Ectodermal cell (in vitro differentiated cells): ENCODE data around the gene MYLK4.

Experiments used
- H3K27ac ChIP-seq: 2 replicates; pipeline ENCODE4 v1.7.0; 2013; ENCODE audit warnings: mild to moderate bottlenecking, low read depth, low read length; ENCODE audit not compliant: insufficient read depth, poor library complexity, severe bottlenecking
- H3K27me3 ChIP-seq: 2 replicates; pipeline ENCODE4 v1.7.0; 2013; ENCODE audit warnings: mild to moderate bottlenecking, low read length; ENCODE audit not compliant: insufficient read depth, control insufficient read depth, poor library complexity, severe bottlenecking
- H3K36me3 ChIP-seq: one replicate; pipeline ENCODE4 v1.7.0; 2013; ENCODE audit warnings: low read length; ENCODE audit not compliant: control insufficient read depth, insufficient read depth
- H3K4me1 ChIP-seq: one replicate; pipeline ENCODE4 v1.7.0; 2013; ENCODE audit warnings: low read length; ENCODE audit not compliant: control insufficient read depth, insufficient read depth
- H3K4me3 ChIP-seq: 2 replicates; pipeline ENCODE4 v1.7.0; 2013; ENCODE audit warnings: low read depth, low read length, control low read depth; ENCODE audit not compliant: insufficient read depth
- H3K9me3 ChIP-seq: 2 replicates; pipeline ENCODE4 v1.7.0; 2013; ENCODE audit warnings: mild to moderate bottlenecking, low read length, moderate library complexity; ENCODE audit not compliant: control insufficient read depth
- WGBS, 2 experiments: methylation state at CpG; one replicate each; pipeline ENCODE4 v1.1.7; 2013; ENCODE audit warnings: missing lambda C conversion rate in 2 of 2; 5-methylcytosine and 5-hydroxymethylcytosine counted together

The MYLK4 gene

GRCh38 chr6:2639167-2639566 lies 111.6 kb downstream of the MYLK4 start:
- H3K4me1 ChIP-seq = peaks cover 4% of the 10 kb centered on the region
- no peaks in the 10 kb centered on the region for H3K36me3 ChIP-seq
- no peaks in the 10 kb centered on the region for H3K9me3 ChIP-seq
- 89 to 92% methylated on average over 13 of the region's 13 CpGs for WGBS, 2 experiments
- H3K27me3 ChIP-seq = peaks cover 7% of the 10 kb centered on the region
- H3K4me3 ChIP-seq = no peak overlapping the region
- no peak overlapping the region for H3K27ac ChIP-seq

DNA sequence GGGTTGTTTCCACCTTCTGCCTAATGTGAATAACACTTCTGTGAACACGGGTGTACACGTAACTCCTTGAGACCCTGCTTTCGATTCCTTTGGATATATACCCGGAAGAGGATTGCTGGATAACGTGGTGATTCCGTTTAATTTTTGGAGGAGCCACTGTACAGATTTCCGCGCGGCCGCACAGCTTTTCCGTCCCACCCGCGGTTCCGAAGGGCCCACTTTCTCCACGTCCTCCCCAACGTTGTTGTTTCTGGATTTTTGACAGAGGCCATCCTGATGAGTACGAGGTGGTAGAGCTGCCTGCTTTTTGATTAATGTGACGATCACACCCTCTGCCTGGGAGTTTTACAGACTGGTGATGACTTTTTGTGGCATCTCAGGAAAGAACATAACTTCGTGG lies 114.0 kb downstream of the MYLK4 start:
- 93 to 95% methylated on average over 19 of the region's 19 CpGs for WGBS, 2 experiments
- Histone ChIP-seq H3K4me3 (no peak overlapping the region), H3K27ac (no peak overlapping the region), H3K36me3 (no peaks in the 10 kb centered on the region), H3K27me3 (peaks cover 13% of the 10 kb centered on the region), H3K9me3 (no peaks in the 10 kb centered on the region), H3K4me1 (peaks cover 9% of the 10 kb centered on the region)

DNA sequence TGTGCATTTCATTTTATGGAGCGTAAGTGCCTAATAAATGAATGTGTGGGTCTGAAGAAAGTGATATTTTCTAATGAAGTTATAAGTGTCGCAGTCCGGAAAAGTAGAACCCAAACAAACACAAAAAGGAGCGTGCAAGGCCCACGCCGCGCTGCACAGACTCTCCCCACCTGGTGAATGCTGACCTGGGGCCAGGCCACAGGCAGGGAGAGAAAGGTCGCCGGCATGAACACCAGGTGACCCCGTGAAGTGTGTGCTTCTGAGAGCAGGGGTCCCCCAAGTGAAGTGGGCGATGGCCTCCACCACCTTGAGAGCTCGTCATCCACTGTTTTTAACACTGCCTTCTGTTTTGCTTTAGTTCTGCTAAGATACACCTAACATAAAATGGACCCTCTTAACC lies 114.8 kb downstream of the MYLK4 start:
- H3K4me3 ChIP-seq = no peak overlapping the region
- peaks cover 13% of the 10 kb centered on the region for H3K27me3 ChIP-seq
- WGBS, 2 experiments = 91 to 93% methylated on average over 12 of the region's 12 CpGs
- peaks cover 9% of the 10 kb centered on the region for H3K4me1 ChIP-seq
- H3K9me3 ChIP-seq = no peaks in the 10 kb centered on the region
- no peaks in the 10 kb centered on the region for H3K36me3 ChIP-seq
- H3K27ac ChIP-seq = no peak overlapping the region

DNA sequence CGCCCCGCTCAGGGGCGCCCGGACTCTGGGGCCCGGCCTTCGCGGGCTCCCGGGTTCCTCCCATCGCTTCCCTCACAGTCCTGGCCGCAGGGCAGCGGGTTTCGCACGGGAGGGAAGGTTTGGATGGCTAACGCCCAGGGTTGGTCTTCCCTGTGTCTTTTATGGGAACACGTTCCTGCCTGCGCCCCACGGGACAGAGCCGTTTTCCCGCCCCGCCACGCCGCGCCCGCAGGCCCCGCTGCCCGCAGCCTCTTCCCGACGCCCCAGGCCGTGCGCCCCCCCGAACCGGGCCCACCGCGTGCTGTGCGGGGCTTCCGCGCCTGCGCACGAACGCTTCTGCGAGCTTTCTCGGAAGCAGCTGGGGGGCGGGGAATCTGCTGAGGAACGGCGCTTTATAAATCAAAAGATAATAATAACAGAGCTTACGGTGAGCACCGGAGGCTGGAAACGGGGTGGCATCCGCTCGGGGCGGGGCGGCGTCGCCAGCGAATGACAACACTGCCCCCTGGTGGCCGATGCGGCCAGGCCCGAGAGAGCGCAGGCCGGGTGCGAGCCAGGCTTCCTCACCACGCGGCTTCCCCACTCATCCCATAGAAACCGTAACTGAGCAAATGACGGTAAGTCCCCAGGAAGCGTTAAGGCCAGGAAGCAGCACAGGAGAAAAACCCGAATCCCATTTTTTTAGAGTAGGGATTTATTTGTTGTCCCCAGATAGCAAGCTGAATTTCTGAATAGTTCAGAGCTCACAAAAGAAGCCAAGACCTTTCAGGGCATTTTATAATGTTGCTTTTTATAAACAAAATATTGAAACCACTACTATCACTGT lies 116.4 kb downstream of the MYLK4 start:
- WGBS, 2 experiments = 4 to 6% methylated on average over 67 of the region's 67 CpGs
- no peaks in the 10 kb centered on the region for H3K36me3 ChIP-seq
- peaks cover 4% of the 10 kb centered on the region for H3K4me1 ChIP-seq
- peaks cover 13% of the 10 kb centered on the region for H3K27me3 ChIP-seq
- H3K27ac ChIP-seq = no peak overlapping the region
- peak overlapping the region; percentile 41 for H3K4me3 ChIP-seq
- no peaks in the 10 kb centered on the region for H3K9me3 ChIP-seq

DNA sequence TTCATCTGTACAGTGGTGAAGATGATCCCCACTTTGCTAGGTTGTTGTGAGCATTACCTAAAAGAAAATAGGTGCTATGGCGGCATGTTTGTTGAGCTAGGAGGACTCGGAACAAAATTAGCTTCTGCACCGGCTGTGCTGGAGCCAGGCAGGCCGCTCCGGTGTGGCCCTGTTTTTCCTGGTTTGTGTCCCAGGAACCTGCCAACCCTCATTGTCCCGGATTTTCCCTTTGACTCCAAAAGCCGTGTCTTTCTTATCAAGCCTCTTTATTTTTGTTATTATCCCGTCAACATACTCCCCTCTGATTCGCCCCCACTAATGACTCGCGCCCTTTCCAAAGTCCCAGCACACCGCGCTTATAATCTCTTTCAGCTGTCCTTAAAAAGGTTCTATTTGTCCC lies 117.0 kb downstream of the MYLK4 start:
- peaks cover 4% of the 10 kb centered on the region for H3K4me1 ChIP-seq
- 81 to 87% methylated on average over 13 of the region's 13 CpGs for WGBS, 2 experiments
- no peaks in the 10 kb centered on the region for H3K9me3 ChIP-seq
- no peak overlapping the region for H3K27ac ChIP-seq
- H3K36me3 ChIP-seq = no peaks in the 10 kb centered on the region
- peak overlapping the region; percentile 41 for H3K4me3 ChIP-seq
- peaks cover 13% of the 10 kb centered on the region for H3K27me3 ChIP-seq

DNA sequence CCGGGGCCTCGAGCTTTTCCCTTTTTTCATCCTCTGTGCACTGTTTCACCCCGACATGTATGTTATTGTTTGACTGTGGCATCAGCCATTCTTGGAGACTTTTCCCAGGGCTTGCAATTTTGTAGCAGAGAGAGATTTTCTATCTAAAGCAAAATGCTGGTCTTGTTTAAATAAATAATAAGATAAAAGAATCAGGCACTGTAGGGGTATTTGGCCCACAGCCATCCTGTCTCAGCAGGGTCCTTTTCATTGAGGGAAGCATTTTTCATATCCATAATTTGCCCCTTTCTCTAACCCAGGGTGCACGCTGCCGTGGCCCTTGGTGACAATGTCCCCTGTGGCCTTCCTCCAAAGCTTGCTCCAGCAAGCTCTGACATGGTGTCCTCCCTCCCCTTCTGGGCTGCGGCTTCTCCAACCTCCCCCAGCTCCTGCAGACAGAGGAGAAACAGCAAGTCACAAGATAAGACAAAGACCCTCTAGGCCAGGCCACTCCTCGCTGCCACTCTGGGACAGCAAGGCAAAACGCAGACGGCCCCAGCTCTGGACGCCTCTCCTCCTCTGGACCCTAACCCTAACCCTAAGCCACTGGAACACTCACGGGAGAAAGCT lies 117.6 kb downstream of the MYLK4 start:
- H3K27ac ChIP-seq = no peak overlapping the region
- no peak overlapping the region for H3K4me3 ChIP-seq
- H3K9me3 ChIP-seq = no peaks in the 10 kb centered on the region
- H3K36me3 ChIP-seq = no peaks in the 10 kb centered on the region
- peaks cover 13% of the 10 kb centered on the region for H3K27me3 ChIP-seq
- H3K4me1 ChIP-seq = peaks cover 4% of the 10 kb centered on the region
- WGBS, 2 experiments = 89 to 91% methylated on average over 11 of the region's 11 CpGs

DNA sequence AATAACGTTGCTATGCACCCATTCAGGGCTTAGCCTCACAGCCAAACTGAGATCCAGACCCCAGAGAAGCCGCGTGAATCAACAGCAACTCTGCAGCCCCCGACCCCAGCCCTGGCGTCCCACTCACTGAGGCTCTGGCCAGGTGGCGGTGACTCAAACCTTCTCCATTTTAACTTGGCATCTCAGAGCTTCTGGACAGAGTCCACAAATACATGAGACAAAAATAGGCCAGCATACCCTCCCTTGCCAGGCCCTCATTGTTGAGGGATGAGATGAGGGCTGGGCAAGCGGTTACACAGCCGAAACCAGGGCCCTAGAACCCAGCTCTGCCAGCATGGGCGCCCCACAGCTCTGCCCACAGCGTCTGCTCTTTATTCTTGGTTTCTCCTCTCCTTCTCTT lies 118.4 kb downstream of the MYLK4 start:
- Histone ChIP-seq H3K27ac (no peak overlapping the region), H3K9me3 (no peaks in the 10 kb centered on the region), H3K4me3 (no peak overlapping the region), H3K27me3 (peaks cover 13% of the 10 kb centered on the region), H3K36me3 (no peaks in the 10 kb centered on the region), H3K4me1 (peaks cover 4% of the 10 kb centered on the region)
- 93 to 95% methylated on average over 10 of the region's 10 CpGs for WGBS, 2 experiments

DNA sequence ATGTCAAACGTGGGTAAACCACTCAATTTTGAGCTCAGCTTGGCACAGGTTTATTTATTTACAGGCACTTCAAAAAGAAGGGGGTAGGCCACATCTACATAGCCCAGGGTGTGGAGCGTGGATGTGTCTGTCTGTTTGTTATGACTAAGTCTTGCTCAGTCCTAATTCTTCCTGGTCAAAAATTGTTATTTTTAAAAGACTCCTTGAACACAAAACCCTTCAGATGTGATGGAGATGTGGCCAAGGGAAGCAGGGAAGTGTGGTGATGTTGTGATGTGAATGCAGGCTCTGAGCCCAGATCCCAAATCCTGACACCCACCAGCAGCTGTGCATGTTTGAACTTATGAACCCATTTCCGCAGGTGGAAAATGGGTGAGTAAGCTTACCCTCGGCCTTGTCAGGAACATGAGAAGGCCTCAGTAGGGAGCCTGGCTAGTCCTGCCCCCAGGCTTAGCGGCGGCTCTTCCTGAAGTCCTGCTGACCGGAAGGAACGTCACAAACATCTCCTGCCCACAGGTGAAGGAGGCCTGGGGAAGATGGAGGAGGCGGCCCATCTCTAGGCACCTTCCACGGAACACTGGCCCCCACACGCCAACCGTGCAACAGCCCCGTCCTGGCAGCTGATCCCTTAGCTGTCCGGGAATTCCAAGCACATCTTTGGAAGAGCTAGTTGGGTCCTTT lies 119.7 kb downstream of the MYLK4 start:
- Histone ChIP-seq H3K4me1 (peaks cover 4% of the 10 kb centered on the region), H3K27me3 (peaks cover 13% of the 10 kb centered on the region), H3K36me3 (no peaks in the 10 kb centered on the region), H3K27ac (no peak overlapping the region), H3K4me3 (no peak overlapping the region), H3K9me3 (no peaks in the 10 kb centered on the region)
- 74 to 76% methylated on average over 14 of the region's 14 CpGs for WGBS, 2 experiments

DNA sequence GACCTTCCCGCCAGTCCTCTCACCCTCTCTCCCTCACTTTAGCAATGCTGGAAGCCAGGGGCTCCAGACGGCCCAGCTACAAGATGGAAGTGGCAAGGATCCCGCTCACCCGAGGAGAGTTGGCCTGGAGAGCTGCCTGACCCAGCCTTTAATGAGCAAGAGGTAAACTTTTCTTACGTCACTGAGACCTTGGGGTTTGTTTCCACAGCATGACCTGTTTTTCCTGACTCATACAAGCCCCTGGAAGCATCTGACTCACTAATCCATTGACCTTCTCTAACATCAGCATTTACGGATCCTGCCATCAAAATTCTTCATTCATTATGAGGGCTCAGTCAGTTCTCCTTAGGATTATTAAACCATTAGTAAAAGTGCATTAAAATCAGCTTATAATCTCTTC lies 120.4 kb downstream of the MYLK4 start:
- no peak overlapping the region for H3K27ac ChIP-seq
- no peaks in the 10 kb centered on the region for H3K36me3 ChIP-seq
- 86 to 90% methylated on average over 6 of the region's 6 CpGs for WGBS, 2 experiments
- H3K4me1 ChIP-seq = peaks cover 4% of the 10 kb centered on the region
- no peaks in the 10 kb centered on the region for H3K9me3 ChIP-seq
- H3K27me3 ChIP-seq = peaks cover 13% of the 10 kb centered on the region
- no peak overlapping the region for H3K4me3 ChIP-seq

DNA sequence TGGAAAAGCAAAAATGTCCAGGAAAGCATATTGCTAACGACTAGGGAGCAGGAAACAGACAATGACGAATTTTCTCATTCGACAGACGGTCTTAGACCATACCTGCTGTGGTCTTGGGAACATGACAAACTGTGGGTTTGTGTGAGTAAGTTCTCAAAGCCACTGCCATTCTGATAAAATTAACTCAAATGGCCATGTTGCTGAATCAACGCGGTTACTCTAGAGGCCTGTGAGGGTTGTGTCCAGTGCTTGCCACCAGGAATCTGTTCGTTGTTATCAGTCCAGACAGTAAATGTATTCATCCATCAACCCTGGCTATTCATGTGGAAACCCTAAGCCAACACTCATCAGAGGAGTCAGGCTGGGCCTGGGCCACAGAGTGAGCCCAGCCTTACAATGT lies 124.3 kb downstream of the MYLK4 start:
- Histone ChIP-seq H3K27ac (no peak overlapping the region), H3K4me1 (no peaks in the 10 kb centered on the region), H3K36me3 (no peaks in the 10 kb centered on the region), H3K27me3 (no peaks in the 10 kb centered on the region), H3K9me3 (no peaks in the 10 kb centered on the region), H3K4me3 (no peak overlapping the region)
- 93 to 95% methylated on average over 7 of the region's 7 CpGs for WGBS, 2 experiments
